Measurements from ENCODE around the gene SLIT3.
A peak's percentile ranks its signal among the peaks of the same experiment; 100 is the strongest.

Gene SLIT3

GRCh38 chr5:169248996-169249395 is 51.9 kb downstream of the SLIT3 start:
- no peak for TF ChIP-seq CTCF (IDR thresholded peaks at IDR 0.05; ENCODE audit: low read length, missing control alignments)
- no peak overlapping the region for H3K4me3 ChIP-seq (replicated peaks; ENCODE audit: low read depth, low read length)
- no peak for DNase-seq (ENCODE audit: low read depth)

- TF ChIP-seq CTCF (IDR thresholded peaks at IDR 0.05; ENCODE audit: low read length, missing control alignments): no peak
- H3K4me3 ChIP-seq (replicated peaks; ENCODE audit: low read depth, low read length): no peak overlapping the region
- no peak for DNase-seq (ENCODE audit: low read depth)
These were observed 52.4 kb downstream of the SLIT3 start for GRCh38 chr5:169248550-169248949.

GRCh38 chr5:169244812-169245211 is 56.1 kb downstream of the SLIT3 start:
- no peak overlapping the region for H3K4me3 ChIP-seq (replicated peaks; ENCODE audit: low read depth, low read length)
- DNase-seq (ENCODE audit: low read depth): no peak
- no peak for TF ChIP-seq CTCF (IDR thresholded peaks at IDR 0.05; ENCODE audit: low read length, missing control alignments)

GRCh38 chr5:169243651-169244422 is 57.1 kb downstream of the SLIT3 start:
- no peak for TF ChIP-seq CTCF (IDR thresholded peaks at IDR 0.05; ENCODE audit: low read length, missing control alignments)
- H3K4me3 ChIP-seq (replicated peaks; ENCODE audit: low read depth, low read length): no peak overlapping the region
- no peak for DNase-seq (ENCODE audit: low read depth)

GRCh38 chr5:169242849-169243186 is 58.1 kb downstream of the SLIT3 start:
- no peak for TF ChIP-seq CTCF (IDR thresholded peaks at IDR 0.05; ENCODE audit: low read length, missing control alignments)

GRCh38 chr5:169242175-169242848 is 58.6 kb downstream of the SLIT3 start:
- no peak for TF ChIP-seq CTCF (IDR thresholded peaks at IDR 0.05; ENCODE audit: low read length, missing control alignments)
- no peak overlapping the region for H3K4me3 ChIP-seq (replicated peaks; ENCODE audit: low read depth, low read length)
- peak; percentile 6 for DNase-seq (ENCODE audit: low read depth)

More at GRCh38 chr5:169242849-169243186, 58.1 kb downstream of the SLIT3 start:
- H3K4me3 ChIP-seq (replicated peaks; ENCODE audit: low read depth, low read length): no peak overlapping the region
- DNase-seq (ENCODE audit: low read depth): no peak

Measured in fibroblast of pulmonary artery (primary cell).